ENCODE measurements around the gene PRELP.
"Not testable (repeated sequence)": the region's sequence is repeated elsewhere in the genome, so short reads cannot be mapped to it uniquely, and the experiment has no call there.

PRELP gene

GRCh38 chr1:203463469-203464062 lies 12.0 kb upstream of the PRELP start:
- ChIA-PET POLR2A (no interaction called here), CTCF (interaction anchor here (0.6 to 1.4 kb wide), 3 partner anchors 23 to 803 kb away, joined by 3 to 5 read pairs (median 3); no protein-coding TSS in a partner anchor)
- no peak for DNase-seq (ENCODE audit: extremely low spot score)
- TF ChIP-seq PKNOX1 (IDR thresholded peaks at IDR 0.05): no peak
- no peak for TF ChIP-seq TARDBP (IDR thresholded peaks at IDR 0.05)
- no peak for TF ChIP-seq ARNT (IDR thresholded peaks at IDR 0.05)
- TF ChIP-seq FOXM1 (IDR thresholded peaks at IDR 0.05; ENCODE audit: borderline replicate concordance): no peak

GRCh38 chr1:203464226-203464625 lies 11.4 kb upstream of the PRELP start:
- TF ChIP-seq ZNF384 (IDR thresholded peaks at IDR 0.05): no peak
- TF ChIP-seq ARNT (IDR thresholded peaks at IDR 0.05): no peak
- no peak for TF ChIP-seq SP1 (IDR thresholded peaks at IDR 0.05)
- no peak for TF ChIP-seq SUZ12 (IDR thresholded peaks at IDR 0.05)
- no peak for TF ChIP-seq TARDBP (IDR thresholded peaks at IDR 0.05)
- no peak for TF ChIP-seq ELF4 (IDR thresholded peaks at IDR 0.05)
- TF ChIP-seq CTBP1 (IDR thresholded peaks at IDR 0.05; ENCODE audit: borderline replicate concordance): no peak
- no peak for TF ChIP-seq PKNOX1 (IDR thresholded peaks at IDR 0.05)
- TF ChIP-seq BHLHE40 (IDR thresholded peaks at IDR 0.05; ENCODE audit: borderline replicate concordance): no peak
- no peak for TF ChIP-seq FOXA1 (IDR thresholded peaks at IDR 0.05)
- TF ChIP-seq HDGF (IDR thresholded peaks at IDR 0.05; ENCODE audit: borderline replicate concordance): no peak
- ChIA-PET CTCF (interaction anchor here (0.6 kb wide), 1 partner anchor 23 kb away, joined by 3 read pairs; no protein-coding TSS in a partner anchor), POLR2A (no interaction called here)
- no peak for DNase-seq (ENCODE audit: extremely low spot score)

- ChIA-PET POLR2A (no interaction called here), CTCF (no interaction called here)
- DNase-seq (ENCODE audit: extremely low spot score): no peak
Measured at GRCh38 chr1:203464743-203465142, 10.9 kb upstream of the PRELP start.

GRCh38 chr1:203465146-203465798 lies 10.3 kb upstream of the PRELP start:
- CTCF ChIA-PET: no interaction called here
- TF ChIP-seq ELF4 (IDR thresholded peaks at IDR 0.05): no peak
- TF ChIP-seq FOXA1 (IDR thresholded peaks at IDR 0.05): no peak
- POLR2A ChIA-PET: no interaction called here
- no peak for DNase-seq (ENCODE audit: extremely low spot score)

More at GRCh38 chr1:203464743-203465142, 10.9 kb upstream of the PRELP start:
- TF ChIP-seq FOXM1 (IDR thresholded peaks at IDR 0.05; ENCODE audit: borderline replicate concordance): no peak
- no peak for TF ChIP-seq NFRKB (IDR thresholded peaks at IDR 0.05)
- TF ChIP-seq ZNF384 (IDR thresholded peaks at IDR 0.05): no peak
- no peak for TF ChIP-seq FOXK2 (IDR thresholded peaks at IDR 0.05)
- TF ChIP-seq TARDBP (IDR thresholded peaks at IDR 0.05): no peak
- TF ChIP-seq ELF4 (IDR thresholded peaks at IDR 0.05): no peak
- TF ChIP-seq LEF1 (IDR thresholded peaks at IDR 0.05; ENCODE audit: borderline replicate concordance): no peak
- TF ChIP-seq FOXA1 (IDR thresholded peaks at IDR 0.05): no peak
- no peak for TF ChIP-seq SUZ12 (IDR thresholded peaks at IDR 0.05)
- no peak for TF ChIP-seq PKNOX1 (IDR thresholded peaks at IDR 0.05)
- no peak for TF ChIP-seq HDGF (IDR thresholded peaks at IDR 0.05; ENCODE audit: borderline replicate concordance)
- TF ChIP-seq SP1 (IDR thresholded peaks at IDR 0.05): no peak
- TF ChIP-seq ARNT (IDR thresholded peaks at IDR 0.05): no peak

- ChIA-PET CTCF (no interaction called here), POLR2A (interaction anchor here (1.1 kb wide), 1 partner anchor 22 kb away, joined by 3 read pairs; no protein-coding TSS in a partner anchor)
- DNase-seq (ENCODE audit: extremely low spot score): no peak
- no peak for TF ChIP-seq FOXA1 (IDR thresholded peaks at IDR 0.05)
- TF ChIP-seq ELF4 (IDR thresholded peaks at IDR 0.05): no peak
- TF ChIP-seq ZNF384 (IDR thresholded peaks at IDR 0.05): no peak
- no peak for TF ChIP-seq PKNOX1 (IDR thresholded peaks at IDR 0.05)
- no peak for TF ChIP-seq NFRKB (IDR thresholded peaks at IDR 0.05)
- no peak for TF ChIP-seq FOXM1 (IDR thresholded peaks at IDR 0.05; ENCODE audit: borderline replicate concordance)
- no peak for TF ChIP-seq HDGF (IDR thresholded peaks at IDR 0.05; ENCODE audit: borderline replicate concordance)
- TF ChIP-seq SUZ12 (IDR thresholded peaks at IDR 0.05): no peak
- no peak for TF ChIP-seq LEF1 (IDR thresholded peaks at IDR 0.05; ENCODE audit: borderline replicate concordance)
Measured at GRCh38 chr1:203465948-203466347, 9.7 kb upstream of the PRELP start.

GRCh38 chr1:203466906-203467549 lies 8.6 kb upstream of the PRELP start:
- not testable (repeated sequence) for DNase-seq (ENCODE audit: extremely low spot score)
- POLR2A ChIA-PET: interaction anchor here (1.1 kb wide), 1 partner anchor 21 kb away, joined by 3 read pairs; no protein-coding TSS in a partner anchor
- CTCF ChIA-PET: interaction anchor here (1.1 kb wide), 1 partner anchor 124 kb away, joined by 4 read pairs; no protein-coding TSS in a partner anchor

All from HEK293T (cell line).